LNCaP clone FGC (cell line): ENCODE measurements around the gene CDC42EP5.
"Not testable (repeated sequence)": the region's sequence is repeated elsewhere in the genome, so short reads cannot be mapped to it uniquely, and the experiment has no call there.

Experiments used
- DNase-seq: peaks from one replicate; pipeline ENCODE4 v3.0.0-alpha.2; 2011; ENCODE audit warnings: low read depth
- H3K4me3 ChIP-seq: 2 replicates; pipeline ENCODE4 v1.5.1; 2011; ENCODE audit warnings: mild to moderate bottlenecking, low read depth, low read length, control low read depth
- CTCF ChIP-seq: IDR thresholded peaks from 2 replicates; pipeline ENCODE4 v1.5.1; 2012; ENCODE audit warnings: mild to moderate bottlenecking; ENCODE audit not compliant: control insufficient read depth, insufficient read depth; ENCODE audit errors: extremely low read depth

Gene CDC42EP5

GRCh38 chr19:54448040-54448773, 24.9 kb downstream of the CDC42EP5 start:
- H3K4me3 ChIP-seq: peak overlapping the region; percentile 99
- no peak for DNase-seq
- no peak for TF ChIP-seq CTCF

GRCh38 chr19:54446349-54446748, 26.7 kb downstream of the CDC42EP5 start:
- H3K4me3 ChIP-seq, DNase-seq: not testable (repeated sequence)

DNA sequence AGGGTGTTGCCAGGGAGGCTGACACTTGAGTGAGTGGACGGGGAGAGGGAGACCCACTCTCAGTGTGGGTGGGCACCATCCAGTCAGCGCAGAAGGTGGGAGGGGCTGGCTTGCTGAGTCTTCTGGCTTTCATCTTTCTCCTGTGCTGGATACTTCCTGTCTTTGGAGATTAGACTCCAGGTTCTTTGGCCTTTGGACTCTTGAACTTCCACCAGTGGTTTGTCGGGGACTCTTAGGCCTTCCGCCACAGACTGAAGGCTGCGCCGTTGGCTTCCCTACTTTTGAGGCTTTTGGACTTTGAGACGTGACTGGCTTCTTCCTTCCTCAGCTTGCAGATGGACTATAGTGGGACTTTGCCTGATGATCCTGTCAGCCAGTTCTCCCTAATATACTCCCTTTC, 28.4 kb downstream of the CDC42EP5 start:
- DNase-seq: no peak
- no peak for TF ChIP-seq CTCF
- no peak overlapping the region for H3K4me3 ChIP-seq

GRCh38 chr19:54440641-54441040, 32.5 kb downstream of the CDC42EP5 start:
- no peak for TF ChIP-seq CTCF
- no peak for DNase-seq
- no peak overlapping the region for H3K4me3 ChIP-seq

DNA sequence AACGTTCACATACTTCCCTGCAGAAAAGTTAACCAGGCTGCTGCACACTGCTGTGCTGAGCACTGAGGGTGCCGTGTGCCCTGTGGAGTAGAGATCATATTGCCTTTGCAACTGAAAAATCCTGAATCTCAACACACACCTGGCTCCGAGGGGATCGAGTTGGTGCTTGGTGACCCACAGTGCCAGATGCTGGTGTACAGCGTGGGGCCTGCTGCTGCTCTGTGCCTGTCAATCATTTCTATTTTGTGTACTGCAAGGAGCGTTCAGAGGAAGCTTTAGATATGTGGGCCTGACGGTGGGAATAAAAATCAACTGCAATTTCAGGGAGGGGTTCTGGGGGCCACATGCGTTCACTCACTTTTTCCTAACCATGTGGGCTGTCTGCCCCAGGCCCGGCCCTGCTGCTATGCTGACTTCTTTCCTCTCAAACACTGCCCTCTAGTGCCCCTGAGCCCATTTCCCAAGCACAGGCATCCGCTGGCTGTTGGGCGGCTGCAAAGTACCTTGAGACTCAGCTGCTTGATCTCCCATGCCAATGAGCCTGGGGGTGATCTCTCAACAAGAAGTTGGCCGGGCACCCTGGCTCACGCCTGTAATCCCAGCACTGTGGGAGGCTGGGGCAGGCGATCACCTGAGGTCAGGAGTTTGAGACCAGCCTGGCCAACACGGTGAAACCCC, 33.8 kb downstream of the CDC42EP5 start:
- no peak overlapping the region for H3K4me3 ChIP-seq
- peak; percentile 75 for TF ChIP-seq CTCF
- DNase-seq: no peak

DNA sequence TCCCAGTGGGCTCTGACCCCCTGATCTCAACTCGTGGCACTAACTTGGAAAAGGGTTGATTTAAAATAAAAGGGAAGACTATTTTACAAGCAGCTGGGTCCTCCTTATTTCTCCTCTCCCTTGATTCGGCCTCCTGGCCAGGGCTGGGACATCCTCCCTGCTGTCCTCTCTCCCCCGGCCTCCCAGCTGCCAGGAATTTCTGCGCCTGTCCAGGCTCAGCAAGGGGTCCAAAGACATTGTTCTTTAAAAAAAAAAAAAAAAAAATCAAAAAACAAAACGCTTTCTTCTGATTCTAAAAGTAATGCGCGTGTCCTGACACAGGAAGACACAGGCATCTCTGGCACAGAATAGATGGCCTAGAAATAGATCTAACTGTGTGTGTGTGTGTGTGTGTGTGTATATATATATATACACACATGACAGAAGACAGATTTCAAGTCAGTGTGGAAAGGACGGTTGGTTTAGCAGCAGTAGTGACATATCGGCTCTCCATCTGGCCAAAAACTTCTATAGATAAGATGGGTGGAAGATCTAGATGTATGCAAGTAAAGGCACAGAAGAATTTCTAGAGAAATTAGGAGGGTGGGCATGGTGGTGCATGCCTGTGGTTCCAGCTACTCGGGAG, 36.4 kb downstream of the CDC42EP5 start:
- H3K4me3 ChIP-seq: no peak overlapping the region
- DNase-seq: no peak
- TF ChIP-seq CTCF: no peak

GRCh38 chr19:54436031-54436523, 37.0 kb downstream of the CDC42EP5 start:
- no peak overlapping the region for H3K4me3 ChIP-seq
- DNase-seq: no peak
- TF ChIP-seq CTCF: no peak
